ENCODE data around the gene METAP2. TPM values are rescaled to one million over a fixed set of nuclear protein-coding genes. Genes with fewer than 3 reads are reported as not detected.
"Not testable (repeated sequence)": the region's sequence is repeated elsewhere in the genome, so short reads cannot be mapped to it uniquely, and the experiment has no call there.

The METAP2 gene
- total RNA-seq, 1 experiment from 2014 or later = 127 TPM

DNA sequence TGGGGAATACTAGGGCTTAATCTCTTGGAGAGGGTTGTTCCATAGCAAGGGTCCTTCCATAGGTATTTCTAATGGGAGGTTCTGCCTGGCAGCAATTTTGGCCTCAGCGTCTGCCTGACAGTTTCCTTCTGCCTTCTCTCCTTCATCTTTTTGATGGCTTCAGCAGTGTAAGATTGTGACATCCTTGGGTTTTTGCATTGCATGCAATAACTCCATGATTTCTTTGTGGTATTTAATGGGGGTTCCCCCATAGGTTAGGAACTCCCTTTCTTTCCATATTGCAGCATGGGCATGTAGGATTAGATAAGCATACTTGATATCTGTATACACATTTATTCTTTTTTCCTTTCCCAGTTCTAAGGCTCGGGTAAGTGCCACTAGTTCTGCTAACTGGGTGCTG is 21.5 kb upstream of the METAP2 start:
- H3K79me2 ChIP-seq (ENCODE audit: insufficient read depth, low read length); ATAC-seq; DNase-seq (ENCODE audit: low read depth, low spot score); H2AFZ ChIP-seq (ENCODE audit: low read depth, low read length, poor library complexity, severe bottlenecking); H3K9me3 ChIP-seq (ENCODE audit: control insufficient read depth in 1 of 2, insufficient read depth in 1 of 2, low read depth in 1 of 2, low read length in 2 of 2); RAD21 ChIA-PET (ENCODE audit: low non-redundant PET in 1 of 2, low total read pairs in 2 of 2, uncharacterized antibody in 2 of 2, unreplicated experiment in 2 of 2); H3K9ac ChIP-seq (ENCODE audit: low read length); H3K27me3 ChIP-seq (ENCODE audit: insufficient read depth, low read length); H3K4me2 ChIP-seq (ENCODE audit: low read length); CTCF ChIA-PET; H3K36me3 ChIP-seq (ENCODE audit: control insufficient read depth in 1 of 2, insufficient read depth in 2 of 2, low read length in 2 of 2); H3K4me3 ChIP-seq (replicated peaks in 1 of 2; ENCODE audit: low read depth in 1 of 2, low read length in 2 of 2); H3K4me1 ChIP-seq (ENCODE audit: control insufficient read depth in 1 of 2, insufficient read depth in 2 of 2, low read length in 2 of 2); BruUV-seq (replicated peaks); H4K20me1 ChIP-seq (ENCODE audit: insufficient read depth); H3K27ac ChIP-seq (ENCODE audit: low read depth, low read length); intact Hi-C loops (cut with micrococcal nuclease); H3K9me2 ChIP-seq (ENCODE audit: insufficient read depth): not testable (repeated sequence)
- POLR2A ChIA-PET = interaction anchor here (0.6 kb wide), 1 partner anchor 252 kb away, joined by 3 read pairs; no protein-coding TSS in a partner anchor

GRCh38 chr12:95453881-95454280 is 20.1 kb upstream of the METAP2 start:
- H3K27me3 ChIP-seq (ENCODE audit: insufficient read depth, low read length); H3K27ac ChIP-seq (ENCODE audit: low read depth, low read length); H3K9me3 ChIP-seq (ENCODE audit: control insufficient read depth in 1 of 2, insufficient read depth in 1 of 2, low read depth in 1 of 2, low read length in 2 of 2); H3K36me3 ChIP-seq (ENCODE audit: control insufficient read depth in 1 of 2, insufficient read depth in 2 of 2, low read length in 2 of 2); H3K4me3 ChIP-seq (replicated peaks in 1 of 2; ENCODE audit: low read depth in 1 of 2, low read length in 2 of 2); DNase-seq (ENCODE audit: low read depth, low spot score); H2AFZ ChIP-seq (ENCODE audit: low read depth, low read length, poor library complexity, severe bottlenecking); intact Hi-C loops (cut with micrococcal nuclease); H3K4me2 ChIP-seq (ENCODE audit: low read length); ATAC-seq; H3K79me2 ChIP-seq (ENCODE audit: insufficient read depth, low read length); CTCF ChIA-PET; RAD21 ChIA-PET (ENCODE audit: low non-redundant PET in 1 of 2, low total read pairs in 2 of 2, uncharacterized antibody in 2 of 2, unreplicated experiment in 2 of 2); BruUV-seq (replicated peaks); POLR2A ChIA-PET; H3K9me2 ChIP-seq (ENCODE audit: insufficient read depth); H4K20me1 ChIP-seq (ENCODE audit: insufficient read depth); H3K9ac ChIP-seq (ENCODE audit: low read length); H3K4me1 ChIP-seq (ENCODE audit: control insufficient read depth in 1 of 2, insufficient read depth in 2 of 2, low read length in 2 of 2): not testable (repeated sequence)

GRCh38 chr12:95454780-95455215 is 19.2 kb upstream of the METAP2 start:
- H3K9me3 ChIP-seq (ENCODE audit: control insufficient read depth in 1 of 2, insufficient read depth in 1 of 2, low read depth in 1 of 2, low read length in 2 of 2); H3K27me3 ChIP-seq (ENCODE audit: insufficient read depth, low read length); H2AFZ ChIP-seq (ENCODE audit: low read depth, low read length, poor library complexity, severe bottlenecking); H3K4me3 ChIP-seq (replicated peaks in 1 of 2; ENCODE audit: low read depth in 1 of 2, low read length in 2 of 2); BruUV-seq (replicated peaks); RAD21 ChIA-PET (ENCODE audit: low non-redundant PET in 1 of 2, low total read pairs in 2 of 2, uncharacterized antibody in 2 of 2, unreplicated experiment in 2 of 2); H4K20me1 ChIP-seq (ENCODE audit: insufficient read depth); H3K9ac ChIP-seq (ENCODE audit: low read length); CTCF ChIA-PET; ATAC-seq; H3K36me3 ChIP-seq (ENCODE audit: control insufficient read depth in 1 of 2, insufficient read depth in 2 of 2, low read length in 2 of 2); H3K4me2 ChIP-seq (ENCODE audit: low read length); H3K79me2 ChIP-seq (ENCODE audit: insufficient read depth, low read length); H3K9me2 ChIP-seq (ENCODE audit: insufficient read depth); DNase-seq (ENCODE audit: low read depth, low spot score); H3K27ac ChIP-seq (ENCODE audit: low read depth, low read length); intact Hi-C loops (cut with micrococcal nuclease): not testable (repeated sequence)
- H3K4me1 ChIP-seq (ENCODE audit: control insufficient read depth in 1 of 2, insufficient read depth in 2 of 2, low read length in 2 of 2) = peaks cover under 1 to 13% of the 10 kb centered on the region in 2 experiments; a peak in 3 of 4 replicates
- POLR2A ChIA-PET = interaction anchor here (2.3 kb wide), 1 partner anchor 19 kb away, joined by 7 read pairs; the partner anchor contains the start of gene METAP2

GRCh38 chr12:95457605-95458004 is 16.3 kb upstream of the METAP2 start:
- H3K4me2 ChIP-seq (ENCODE audit: low read length); RAD21 ChIA-PET (ENCODE audit: low non-redundant PET in 1 of 2, low total read pairs in 2 of 2, uncharacterized antibody in 2 of 2, unreplicated experiment in 2 of 2); H3K27ac ChIP-seq (ENCODE audit: low read depth, low read length); H4K20me1 ChIP-seq (ENCODE audit: insufficient read depth); intact Hi-C loops (cut with micrococcal nuclease); POLR2A ChIA-PET; BruUV-seq (replicated peaks); H3K79me2 ChIP-seq (ENCODE audit: insufficient read depth, low read length); H3K9me3 ChIP-seq (ENCODE audit: control insufficient read depth in 1 of 2, insufficient read depth in 1 of 2, low read depth in 1 of 2, low read length in 2 of 2); H3K9me2 ChIP-seq (ENCODE audit: insufficient read depth); H2AFZ ChIP-seq (ENCODE audit: low read depth, low read length, poor library complexity, severe bottlenecking); H3K4me3 ChIP-seq (replicated peaks in 1 of 2; ENCODE audit: low read depth in 1 of 2, low read length in 2 of 2); DNase-seq (ENCODE audit: low read depth, low spot score); H3K27me3 ChIP-seq (ENCODE audit: insufficient read depth, low read length); H3K36me3 ChIP-seq (ENCODE audit: control insufficient read depth in 1 of 2, insufficient read depth in 2 of 2, low read length in 2 of 2); H3K9ac ChIP-seq (ENCODE audit: low read length); CTCF ChIA-PET; ATAC-seq: not testable (repeated sequence)
- H3K4me1 ChIP-seq (ENCODE audit: control insufficient read depth in 1 of 2, insufficient read depth in 2 of 2, low read length in 2 of 2) = peaks cover 21 to 33% of the 10 kb centered on the region in 2 experiments; a peak in 3 of 4 replicates

All from HCT116 (cell line).